Measurements from ENCODE around the gene MAN1C1. TPM values are rescaled to one million over a fixed set of nuclear protein-coding genes. Genes with fewer than 3 reads are reported as not detected.

MAN1C1 gene
- total RNA-seq, 1 experiment from 2014 or later = 16.8 TPM

GRCh38 chr1:25621876-25622275 lies 5.3 kb downstream of the MAN1C1 start:
- ATAC-seq (no peak), DNase-seq (ENCODE audit: low spot score) (no peak)
- H3K27ac Mint-ChIP-seq = no peak overlapping the region
- H3K4me1 Mint-ChIP-seq = peaks cover 26% of the 10 kb centered on the region
- H3K36me3 Mint-ChIP-seq = no peaks in the 10 kb centered on the region
- H3K9me3 Mint-ChIP-seq = peaks cover 6% of the 10 kb centered on the region
- peaks cover 20% of the 10 kb centered on the region for H3K27me3 Mint-ChIP-seq (ENCODE audit: low read depth)
- CTCF ChIA-PET = no interaction called here
- no peak overlapping the region for H3K4me3 Mint-ChIP-seq
- POLR2A ChIA-PET = no interaction called here
- TF ChIP-seq NFE2L1 (CRISPR knock-in tag; IDR thresholded peaks at IDR 0.05) (no peak), GABPB1 (CRISPR knock-in tag; IDR thresholded peaks at IDR 0.05) (no peak)
- TF ChIP-seq, protein P1, sequence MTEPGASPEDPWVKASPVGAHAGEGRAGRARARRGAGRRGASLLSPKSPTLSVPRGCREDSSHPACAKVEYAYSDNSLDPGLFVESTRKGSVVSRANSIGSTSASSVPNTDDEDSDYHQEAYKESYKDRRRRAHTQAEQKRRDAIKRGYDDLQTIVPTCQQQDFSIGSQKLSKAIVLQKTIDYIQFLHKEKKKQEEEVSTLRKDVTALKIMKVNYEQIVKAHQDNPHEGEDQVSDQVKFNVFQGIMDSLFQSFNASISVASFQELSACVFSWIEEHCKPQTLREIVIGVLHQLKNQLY (CRISPR knock-in tag; IDR thresholded peaks at IDR 0.05) = no peak

DNA sequence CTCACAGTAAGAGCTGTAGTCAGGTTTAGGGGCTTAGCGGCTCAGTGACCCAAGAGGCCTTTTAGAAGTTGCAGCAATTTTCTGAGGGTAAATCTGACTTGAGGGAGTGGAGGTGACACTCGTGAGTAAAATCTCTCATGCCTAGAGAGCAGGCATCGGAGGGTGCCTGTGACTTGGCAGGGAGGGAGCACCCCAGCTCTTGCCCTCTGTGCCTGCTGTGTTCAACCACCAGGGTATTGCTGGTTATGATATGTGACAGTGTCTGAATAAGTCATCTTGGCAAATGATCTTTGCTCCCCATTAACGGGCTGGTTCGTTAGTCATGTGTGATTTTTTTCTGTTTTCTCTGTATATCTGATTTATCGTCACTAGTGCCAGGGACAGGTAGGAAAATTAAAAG lies 5.9 kb downstream of the MAN1C1 start:
- DNase-seq (ENCODE audit: low spot score) (no peak), ATAC-seq (no peak)
- no peak for TF ChIP-seq EMX1 (CRISPR knock-in tag; IDR thresholded peaks at IDR 0.05)
- TF ChIP-seq, protein P2, sequence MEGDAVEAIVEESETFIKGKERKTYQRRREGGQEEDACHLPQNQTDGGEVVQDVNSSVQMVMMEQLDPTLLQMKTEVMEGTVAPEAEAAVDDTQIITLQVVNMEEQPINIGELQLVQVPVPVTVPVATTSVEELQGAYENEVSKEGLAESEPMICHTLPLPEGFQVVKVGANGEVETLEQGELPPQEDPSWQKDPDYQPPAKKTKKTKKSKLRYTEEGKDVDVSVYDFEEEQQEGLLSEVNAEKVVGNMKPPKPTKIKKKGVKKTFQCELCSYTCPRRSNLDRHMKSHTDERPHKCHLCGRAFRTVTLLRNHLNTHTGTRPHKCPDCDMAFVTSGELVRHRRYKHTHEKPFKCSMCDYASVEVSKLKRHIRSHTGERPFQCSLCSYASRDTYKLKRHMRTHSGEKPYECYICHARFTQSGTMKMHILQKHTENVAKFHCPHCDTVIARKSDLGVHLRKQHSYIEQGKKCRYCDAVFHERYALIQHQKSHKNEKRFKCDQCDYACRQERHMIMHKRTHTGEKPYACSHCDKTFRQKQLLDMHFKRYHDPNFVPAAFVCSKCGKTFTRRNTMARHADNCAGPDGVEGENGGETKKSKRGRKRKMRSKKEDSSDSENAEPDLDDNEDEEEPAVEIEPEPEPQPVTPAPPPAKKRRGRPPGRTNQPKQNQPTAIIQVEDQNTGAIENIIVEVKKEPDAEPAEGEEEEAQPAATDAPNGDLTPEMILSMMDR (IDR thresholded peaks at IDR 0.05) = no peak
- TF ChIP-seq SMAD4 (CRISPR knock-in tag; IDR thresholded peaks at IDR 0.05) = no peak
- TF ChIP-seq JAZF1 (CRISPR knock-in tag; IDR thresholded peaks at IDR 0.05) = no peak
- TF ChIP-seq KAT7 (CRISPR knock-in tag; IDR thresholded peaks at IDR 0.05; ENCODE audit: borderline replicate concordance) = no peak
- Mint-ChIP-seq H3K27me3 (ENCODE audit: low read depth) (peaks cover 20% of the 10 kb centered on the region), H3K9me3 (peaks cover 6% of the 10 kb centered on the region), H3K27ac (no peak overlapping the region), H3K36me3 (no peaks in the 10 kb centered on the region), H3K4me3 (no peak overlapping the region), H3K4me1 (peaks cover 26% of the 10 kb centered on the region)
- CTCF ChIA-PET = no interaction called here
- POLR2A ChIA-PET = no interaction called here

GRCh38 chr1:25623007-25623406 lies 6.4 kb downstream of the MAN1C1 start:
- Mint-ChIP-seq H3K9me3 (peaks cover 6% of the 10 kb centered on the region), H3K4me3 (no peak overlapping the region), H3K4me1 (peaks cover 26% of the 10 kb centered on the region), H3K27ac (no peak overlapping the region), H3K36me3 (no peaks in the 10 kb centered on the region), H3K27me3 (ENCODE audit: low read depth) (peaks cover 16% of the 10 kb centered on the region)
- DNase-seq (ENCODE audit: low spot score) (no peak), ATAC-seq (no peak)
- ChIA-PET POLR2A (no interaction called here), CTCF (no interaction called here)
- TF ChIP-seq SMAD4 (CRISPR knock-in tag; IDR thresholded peaks at IDR 0.05) = no peak
- TF ChIP-seq ZBTB21 (CRISPR knock-in tag; IDR thresholded peaks at IDR 0.05; ENCODE audit: borderline replicate concordance) = no peak
- no peak for TF ChIP-seq GRHL2 (CRISPR knock-in tag; IDR thresholded peaks at IDR 0.05; ENCODE audit: insufficient replicate concordance, severe bottlenecking)
- TF ChIP-seq NFATC4 (CRISPR knock-in tag; IDR thresholded peaks at IDR 0.05) = no peak
- TF ChIP-seq, protein P3, sequence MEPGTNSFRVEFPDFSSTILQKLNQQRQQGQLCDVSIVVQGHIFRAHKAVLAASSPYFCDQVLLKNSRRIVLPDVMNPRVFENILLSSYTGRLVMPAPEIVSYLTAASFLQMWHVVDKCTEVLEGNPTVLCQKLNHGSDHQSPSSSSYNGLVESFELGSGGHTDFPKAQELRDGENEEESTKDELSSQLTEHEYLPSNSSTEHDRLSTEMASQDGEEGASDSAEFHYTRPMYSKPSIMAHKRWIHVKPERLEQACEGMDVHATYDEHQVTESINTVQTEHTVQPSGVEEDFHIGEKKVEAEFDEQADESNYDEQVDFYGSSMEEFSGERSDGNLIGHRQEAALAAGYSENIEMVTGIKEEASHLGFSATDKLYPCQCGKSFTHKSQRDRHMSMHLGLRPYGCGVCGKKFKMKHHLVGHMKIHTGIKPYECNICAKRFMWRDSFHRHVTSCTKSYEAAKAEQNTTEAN (CRISPR knock-in tag; IDR thresholded peaks at IDR 0.05) = no peak
- no peak for TF ChIP-seq EMX1 (CRISPR knock-in tag; IDR thresholded peaks at IDR 0.05)
- no peak for TF ChIP-seq RELA (CRISPR knock-in tag; IDR thresholded peaks at IDR 0.05; ENCODE audit: borderline replicate concordance)
- TF ChIP-seq SMAD3 (CRISPR knock-in tag; IDR thresholded peaks at IDR 0.05; ENCODE audit: borderline replicate concordance) = no peak
- no peak for TF ChIP-seq RORB (CRISPR knock-in tag; IDR thresholded peaks at IDR 0.05)

DNA sequence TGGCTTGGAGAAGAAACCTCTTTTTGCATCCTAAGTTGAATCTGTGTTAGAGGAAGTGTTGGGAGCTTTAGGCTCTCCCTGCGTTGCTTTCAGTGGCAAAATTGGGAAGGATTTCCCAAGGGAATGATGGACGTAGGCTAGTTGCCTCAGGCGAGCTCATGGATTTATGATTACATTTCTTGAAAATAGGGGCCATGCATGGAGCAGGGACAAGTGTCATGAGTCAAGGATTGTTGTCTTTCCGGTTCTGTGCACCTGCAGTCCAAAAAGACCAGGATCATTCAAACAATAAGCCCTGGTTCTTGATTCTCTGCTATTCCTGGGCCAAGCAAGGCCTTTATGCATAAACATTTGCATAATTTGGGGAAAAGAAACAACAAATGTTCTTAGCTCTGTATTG lies 7.1 kb downstream of the MAN1C1 start:
- Mint-ChIP-seq H3K9me3 (peaks cover 8% of the 10 kb centered on the region), H3K4me1 (peaks cover 20% of the 10 kb centered on the region), H3K36me3 (no peaks in the 10 kb centered on the region), H3K4me3 (no peak overlapping the region), H3K27ac (no peak overlapping the region), H3K27me3 (ENCODE audit: low read depth) (peaks cover 8% of the 10 kb centered on the region)
- ATAC-seq (no peak), DNase-seq (ENCODE audit: low spot score) (no peak)
- ChIA-PET POLR2A (no interaction called here), CTCF (interaction anchor here (1.0 kb wide), 1 partner anchor 174 kb away, joined by 4 read pairs; no protein-coding TSS in a partner anchor)
- TF ChIP-seq, protein P4, sequence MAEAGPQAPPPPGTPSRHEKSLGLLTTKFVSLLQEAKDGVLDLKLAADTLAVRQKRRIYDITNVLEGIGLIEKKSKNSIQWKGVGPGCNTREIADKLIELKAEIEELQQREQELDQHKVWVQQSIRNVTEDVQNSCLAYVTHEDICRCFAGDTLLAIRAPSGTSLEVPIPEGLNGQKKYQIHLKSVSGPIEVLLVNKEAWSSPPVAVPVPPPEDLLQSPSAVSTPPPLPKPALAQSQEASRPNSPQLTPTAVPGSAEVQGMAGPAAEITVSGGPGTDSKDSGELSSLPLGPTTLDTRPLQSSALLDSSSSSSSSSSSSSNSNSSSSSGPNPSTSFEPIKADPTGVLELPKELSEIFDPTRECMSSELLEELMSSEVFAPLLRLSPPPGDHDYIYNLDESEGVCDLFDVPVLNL (CRISPR knock-in tag; IDR thresholded peaks at IDR 0.05; ENCODE audit: borderline replicate concordance, low read depth) = no peak
- TF ChIP-seq HMGXB4 (CRISPR knock-in tag; IDR thresholded peaks at IDR 0.05) (no peak), ATF1 (CRISPR knock-in tag; IDR thresholded peaks at IDR 0.05) (no peak)
- TF ChIP-seq, protein P5, sequence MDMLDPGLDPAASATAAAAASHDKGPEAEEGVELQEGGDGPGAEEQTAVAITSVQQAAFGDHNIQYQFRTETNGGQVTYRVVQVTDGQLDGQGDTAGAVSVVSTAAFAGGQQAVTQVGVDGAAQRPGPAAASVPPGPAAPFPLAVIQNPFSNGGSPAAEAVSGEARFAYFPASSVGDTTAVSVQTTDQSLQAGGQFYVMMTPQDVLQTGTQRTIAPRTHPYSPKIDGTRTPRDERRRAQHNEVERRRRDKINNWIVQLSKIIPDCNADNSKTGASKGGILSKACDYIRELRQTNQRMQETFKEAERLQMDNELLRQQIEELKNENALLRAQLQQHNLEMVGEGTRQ (CRISPR knock-in tag; IDR thresholded peaks at IDR 0.05) = no peak
- TF ChIP-seq, protein P3 (CRISPR knock-in tag; IDR thresholded peaks at IDR 0.05) = no peak

Measured in WTC11 (cell line).